OCI-LY7 (cell line): Measurements from ENCODE around the gene HSPA4. TPM values are rescaled to one million over a fixed set of nuclear protein-coding genes. Genes with fewer than 3 reads are reported as not detected.

Experiments used
- BruUV-seq: library from RNA; stranded (reverse); fragments of 400-500 nt; replicated peaks from 2 replicates; lab custom pipeline; 2021; lab: Mats Ljungman, UMichigan
- CTCF ChIA-PET: fragments of 300-600 bp; sonication (Branson Sonifier 250); formaldehyde crosslinking; loops from one replicate; lab custom pipeline; 2022; ENCODE audit warnings: antibody characterized with exemption; ENCODE audit not compliant: unreplicated experiment; lab: Charles Lee
- POLR2A ChIA-PET: fragments of 300-600 bp; sonication (Branson Sonifier 250); formaldehyde crosslinking; loops from one replicate; lab custom pipeline; 2022; ENCODE audit warnings: antibody characterized with exemption; lab: Charles Lee
- DNase-seq: peaks from one replicate; pipeline ENCODE4 v3.0.0-alpha.2; 2015; ENCODE audit warnings: low spot score
- H2AFZ ChIP-seq: fragments of 200-600 bp; sonication (generic), shearing (Covaris generic); 2 replicates; pipeline ENCODE4 v1.6.1; 2014; ENCODE audit warnings: mild to moderate bottlenecking, antibody characterized with exemption, low read length, moderate library complexity
- H3K27ac ChIP-seq: fragments of 200-600 bp; sonication (generic); 2 replicates; pipeline ENCODE4 v1.5.1; 2014; ENCODE audit warnings: mixed run types, low read depth, mild to moderate bottlenecking, moderate library complexity, low read length, inconsistent platforms; ENCODE audit not compliant: poor library complexity, severe bottlenecking
- H3K36me3 ChIP-seq: fragments of 200-600 bp; sonication (generic); 2 replicates; pipeline ENCODE4 v1.6.1; 2014; ENCODE audit warnings: mild to moderate bottlenecking, antibody characterized with exemption, low read length, moderate library complexity, mixed read lengths; ENCODE audit not compliant: insufficient read depth
- H3K4me1 ChIP-seq: fragments of 200-600 bp; sonication (generic); 2 replicates; pipeline ENCODE4 v1.5.1; 2014; ENCODE audit warnings: mild to moderate bottlenecking, low read length; ENCODE audit not compliant: insufficient read depth, poor library complexity, severe bottlenecking
- H3K4me2 ChIP-seq: fragments of 200-600 bp; sonication (generic); 2 replicates; pipeline ENCODE4 v1.6.1; 2014; ENCODE audit warnings: mild to moderate bottlenecking, low read length
- H3K4me3 ChIP-seq: fragments of 200-600 bp; sonication (generic); 2 replicates; pipeline ENCODE4 v1.5.1; 2014; ENCODE audit warnings: mild to moderate bottlenecking, low read depth, low read length; ENCODE audit not compliant: poor library complexity, severe bottlenecking
- H3K79me2 ChIP-seq: fragments of 200-600 bp; sonication (generic); 2 replicates; pipeline ENCODE4 v1.6.1; 2016; ENCODE audit warnings: low read depth, mild to moderate bottlenecking, low read length, moderate library complexity, mixed read lengths; ENCODE audit not compliant: insufficient read depth
- H3K9me2 ChIP-seq: fragments of 200-600 bp; sonication (generic); 2 replicates; pipeline ENCODE4 v1.6.1; 2016; ENCODE audit warnings: mild to moderate bottlenecking, low read length, mixed read lengths; ENCODE audit not compliant: insufficient read depth
- H3K9me3 ChIP-seq: fragments of 200-600 bp; sonication (generic); 2 replicates; pipeline ENCODE4 v1.6.1; 2014; ENCODE audit warnings: mild to moderate bottlenecking, mixed run types, low read length, mixed read lengths
- H4K20me1 ChIP-seq: fragments of 200-600 bp; sonication (generic); 2 replicates; pipeline ENCODE4 v1.6.1; 2014; ENCODE audit warnings: mild to moderate bottlenecking, antibody characterized with exemption, low read length, moderate library complexity, mixed read lengths; ENCODE audit not compliant: insufficient read depth
- EZH2phosphoT487 ChIP-seq: fragments of 200-600 bp; sonication (generic); IDR thresholded peaks from 2 replicates; pipeline ENCODE4 v1.6.1; 2018; ENCODE audit warnings: low read depth, borderline replicate concordance, mild to moderate bottlenecking, mixed run types, antibody characterized with exemption, low read length, moderate library complexity, mixed read lengths
- intact Hi-C: fragments of 100-400 bp; cut with micrococcal nuclease; formaldehyde crosslinking; loops from one replicate; pipeline ENCODE4 v1.10.0; 2022; ENCODE audit not compliant: unreplicated experiment
- total RNA-seq, 2 experiments: library from RNA; depleted of rRNA in 1 of 2; stranded (reverse); fragments of >200 nt in 1 of 2; shearing (Covaris generic) in 1 of 2; gene quantifications; 2 replicates each; pipeline ENCODE4 v1.2.3, GENCODE V29; 2014 to 2022
- TF ChIP-seq, protein P1 (sequence below): fragments of 200-600 bp; sonication (generic); conservative IDR thresholded peaks from 2 replicates; pipeline ENCODE4 v1.5.1; 2014; ENCODE audit warnings: mild to moderate bottlenecking, antibody characterized with exemption, low read length, moderate library complexity, mixed read lengths

Gene HSPA4
- total RNA-seq, 2 experiments from 2014 or later = 65.4 to 226 TPM

DNA sequence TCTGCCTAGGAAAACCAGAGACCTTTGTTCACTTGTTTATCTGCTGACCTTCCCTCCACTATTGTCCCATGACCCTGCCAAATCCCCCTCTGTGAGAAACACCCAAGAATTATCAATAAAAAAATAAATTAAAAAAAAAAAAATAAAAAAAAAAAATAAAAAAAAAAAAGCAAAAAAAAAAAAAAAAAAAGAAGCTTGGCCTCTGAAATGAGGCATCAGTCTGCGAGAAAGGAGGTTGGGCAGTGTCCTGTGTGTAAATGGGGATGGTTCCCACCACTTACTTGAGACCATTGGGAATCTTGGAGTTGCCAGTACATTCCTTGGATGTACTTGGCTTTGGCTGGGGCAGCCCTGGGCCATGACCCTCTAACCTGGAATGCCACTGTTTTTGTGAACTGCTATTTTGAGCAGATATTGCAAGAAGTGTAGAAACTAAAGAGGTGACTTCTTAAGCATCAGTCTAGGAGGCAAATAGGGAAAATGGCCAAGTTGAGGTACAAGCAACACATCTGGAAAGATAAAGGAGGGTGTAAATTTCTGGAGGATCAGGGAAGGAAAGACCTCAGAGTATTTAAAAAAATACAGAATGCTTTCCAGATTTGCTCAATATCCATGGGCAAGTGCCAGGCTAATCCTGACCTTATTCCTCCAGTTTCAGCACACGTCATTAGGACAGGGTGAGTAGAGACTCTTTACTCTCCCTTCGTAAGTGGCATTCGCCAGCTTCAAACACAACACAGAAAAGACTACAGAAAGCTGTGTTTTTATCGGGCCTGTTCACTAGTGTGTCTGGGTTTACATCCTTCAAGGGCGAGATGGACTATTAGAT lies 58.1 kb downstream of the HSPA4 start:
- BruUV-seq = no TSS peak
- ChIA-PET CTCF (no interaction called here), POLR2A (interaction anchor here (0.6 kb wide), 2 partner anchors 242 to 617 kb away, joined by 3 read pairs; no protein-coding TSS in a partner anchor)
- H3K9me3 ChIP-seq = no peaks in the 10 kb centered on the region
- no peak overlapping the region for H3K4me2 ChIP-seq
- H3K4me3 ChIP-seq = no peak overlapping the region
- H3K79me2 ChIP-seq = no peaks in the 10 kb centered on the region; the same call in 1 of the 2 replicates
- DNase-seq = no peak
- H3K4me1 ChIP-seq = peaks cover 70% of the 10 kb centered on the region
- H2AFZ ChIP-seq = no peak overlapping the region
- no peak for TF ChIP-seq EZH2phosphoT487
- TF ChIP-seq, protein P1, sequence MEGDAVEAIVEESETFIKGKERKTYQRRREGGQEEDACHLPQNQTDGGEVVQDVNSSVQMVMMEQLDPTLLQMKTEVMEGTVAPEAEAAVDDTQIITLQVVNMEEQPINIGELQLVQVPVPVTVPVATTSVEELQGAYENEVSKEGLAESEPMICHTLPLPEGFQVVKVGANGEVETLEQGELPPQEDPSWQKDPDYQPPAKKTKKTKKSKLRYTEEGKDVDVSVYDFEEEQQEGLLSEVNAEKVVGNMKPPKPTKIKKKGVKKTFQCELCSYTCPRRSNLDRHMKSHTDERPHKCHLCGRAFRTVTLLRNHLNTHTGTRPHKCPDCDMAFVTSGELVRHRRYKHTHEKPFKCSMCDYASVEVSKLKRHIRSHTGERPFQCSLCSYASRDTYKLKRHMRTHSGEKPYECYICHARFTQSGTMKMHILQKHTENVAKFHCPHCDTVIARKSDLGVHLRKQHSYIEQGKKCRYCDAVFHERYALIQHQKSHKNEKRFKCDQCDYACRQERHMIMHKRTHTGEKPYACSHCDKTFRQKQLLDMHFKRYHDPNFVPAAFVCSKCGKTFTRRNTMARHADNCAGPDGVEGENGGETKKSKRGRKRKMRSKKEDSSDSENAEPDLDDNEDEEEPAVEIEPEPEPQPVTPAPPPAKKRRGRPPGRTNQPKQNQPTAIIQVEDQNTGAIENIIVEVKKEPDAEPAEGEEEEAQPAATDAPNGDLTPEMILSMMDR = no peak
- no peaks in the 10 kb centered on the region for H3K9me2 ChIP-seq
- H3K27ac ChIP-seq = no peak overlapping the region
- intact Hi-C loops = loop anchor here (2.0 to 5.0 kb wide), 5 partner anchors 78 to 827 kb away; no protein-coding TSS in a partner anchor
- H3K36me3 ChIP-seq = peaks cover 21% of the 10 kb centered on the region; the same call in 1 of the 2 replicates
- H4K20me1 ChIP-seq = no peaks in the 10 kb centered on the region

GRCh38 chr5:133110709-133111108 lies 58.9 kb downstream of the HSPA4 start:
- intact Hi-C loops = loop anchor here (1.0 to 5.0 kb wide), 6 partner anchors 134 to 757 kb away; partner anchors contain the start of gene SHROOM1
- CTCF ChIA-PET = interaction anchor here (0.6 kb wide), 1 partner anchor 266 kb away, joined by 3 read pairs; no protein-coding TSS in a partner anchor
- H2AFZ ChIP-seq = peak overlapping the region; percentile 43; the same call in 1 of the 2 replicates

More at GRCh38 chr5:133110709-133111108, 58.9 kb downstream of the HSPA4 start:
- Histone ChIP-seq H3K4me2 (peak overlapping the region; percentile 25; the same call in 1 of the 2 replicates), H3K27ac (no peak overlapping the region), H3K4me3 (no peak overlapping the region), H3K79me2 (no peaks in the 10 kb centered on the region), H3K4me1 (peaks cover 67% of the 10 kb centered on the region), H3K9me3 (no peaks in the 10 kb centered on the region), H3K36me3 (peaks cover 14% of the 10 kb centered on the region; the same call in 1 of the 2 replicates), H3K9me2 (no peaks in the 10 kb centered on the region), H4K20me1 (no peaks in the 10 kb centered on the region)
- no peak for DNase-seq
- no peak for TF ChIP-seq EZH2phosphoT487
- TF ChIP-seq, protein P1 = no peak
- BruUV-seq = no TSS peak
- POLR2A ChIA-PET = no interaction called here
